GM19099 (cell line): ENCODE data around the gene GIPC1.

ENCODE experiments used
- POLR2A ChIP-seq: IDR thresholded peaks from 3 replicates; pipeline ENCODE4 v1.6.1; 2011; ENCODE audit warnings: low read depth; ENCODE audit not compliant: insufficient read length; ENCODE audit errors: extremely low read depth

The GIPC1 gene

DNA sequence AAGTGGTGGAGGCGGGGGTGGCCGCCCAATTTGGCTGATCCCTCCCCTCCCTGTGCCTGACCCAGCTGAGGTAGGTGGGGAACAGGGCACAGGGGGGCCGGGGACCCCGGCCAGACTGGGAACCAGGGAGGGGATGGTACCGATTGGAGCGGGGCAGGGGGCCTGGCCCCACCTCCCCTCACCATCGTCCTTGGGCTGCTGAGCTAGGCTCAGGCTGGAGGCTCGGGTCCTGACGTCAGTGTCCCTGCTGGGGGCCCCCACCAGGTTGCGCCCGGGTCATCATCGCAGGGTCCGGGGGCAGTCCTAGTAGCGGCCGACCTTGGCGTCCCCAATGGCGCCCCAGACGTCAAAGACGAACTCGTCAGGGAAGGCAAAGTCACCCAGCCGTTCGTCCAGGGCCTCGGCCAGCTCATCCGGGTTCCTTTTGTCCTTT is 17.8 kb downstream of the GIPC1 start:
- no peak for TF ChIP-seq POLR2A

DNA sequence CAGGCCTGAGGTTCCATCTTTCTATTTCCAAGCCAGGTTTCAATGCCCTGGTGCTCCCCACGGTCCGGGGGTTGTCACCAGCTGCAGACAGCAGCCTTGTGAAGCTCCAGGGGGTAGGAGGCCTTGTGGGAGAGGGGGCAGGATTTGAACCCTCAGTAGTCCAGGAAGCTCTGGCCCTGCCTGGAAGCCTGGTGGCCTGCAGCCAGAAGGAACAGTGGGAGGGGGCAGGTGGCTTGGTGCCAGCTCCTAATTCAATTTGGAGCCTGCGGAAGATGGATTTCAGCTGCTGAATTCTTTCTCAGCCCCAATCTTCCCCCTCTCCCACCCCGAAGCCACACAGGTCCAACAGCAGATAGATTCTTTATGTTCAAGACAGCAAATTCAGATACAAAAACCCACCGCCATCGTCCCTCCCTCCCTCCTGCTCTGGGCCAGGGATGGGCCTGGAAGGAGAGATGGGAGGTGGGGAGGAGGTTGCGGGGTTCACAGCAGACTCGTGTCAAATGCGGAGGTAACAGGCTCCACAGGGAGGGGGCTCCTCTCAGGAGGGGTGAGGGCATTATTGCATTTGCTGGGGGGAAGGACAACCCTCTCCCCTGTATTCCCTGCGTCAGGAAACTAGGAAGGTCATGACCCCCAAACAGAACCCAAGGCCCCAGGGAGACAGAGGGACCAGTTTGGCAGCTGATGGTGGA is 18.4 kb downstream of the GIPC1 start:
- TF ChIP-seq POLR2A, result no peak

DNA sequence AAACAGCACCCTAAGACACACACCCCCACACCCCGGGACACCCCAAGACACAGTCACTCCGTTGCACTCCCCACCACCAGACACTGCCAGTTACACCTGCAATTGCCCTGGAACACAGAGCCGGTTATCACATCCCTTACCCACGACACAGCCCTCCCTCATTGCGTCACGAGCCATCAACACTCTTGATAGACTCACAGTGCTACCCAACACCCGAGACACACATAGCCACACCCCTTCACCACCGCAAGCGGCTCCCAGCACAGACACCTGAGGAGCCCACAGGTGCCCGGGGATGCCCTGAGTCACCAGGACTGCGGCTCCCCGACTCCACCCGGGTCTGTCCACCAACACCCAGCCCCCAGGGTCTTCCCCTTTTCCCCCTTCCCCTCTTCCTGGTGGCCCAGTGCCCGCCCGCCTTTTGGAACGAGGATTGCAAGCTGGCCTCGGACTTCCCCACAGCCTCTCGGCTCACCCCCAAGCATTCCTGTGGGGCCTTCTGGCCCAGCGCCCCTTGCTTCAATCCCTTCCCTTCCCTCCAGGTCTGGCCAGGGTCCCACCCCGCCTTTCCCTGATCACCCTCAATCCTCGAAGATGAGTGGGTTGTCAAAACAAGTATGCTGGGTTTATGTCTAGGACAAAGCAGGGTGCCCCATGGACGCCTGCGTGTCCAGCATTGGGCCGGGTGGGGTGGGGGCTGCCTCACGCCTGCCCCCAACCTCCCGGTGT is 19.1 kb downstream of the GIPC1 start:
- no peak for TF ChIP-seq POLR2A

DNA sequence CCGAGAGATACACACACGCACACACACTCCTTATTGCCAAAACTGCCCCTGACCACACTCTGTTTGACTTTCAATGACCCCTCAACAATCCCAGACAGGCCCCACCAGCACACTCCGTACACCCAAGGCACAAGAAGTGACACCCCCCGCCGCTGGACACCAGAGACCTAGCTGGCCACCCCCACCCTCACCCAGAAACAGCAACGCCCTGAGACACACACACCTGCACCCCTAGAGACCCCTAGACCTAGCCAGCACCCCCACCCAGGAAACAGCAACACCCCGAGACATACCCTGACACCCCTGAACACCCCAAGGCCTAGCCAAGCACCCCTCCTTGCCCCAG is 19.6 kb downstream of the GIPC1 start:
- no peak for TF ChIP-seq POLR2A

DNA sequence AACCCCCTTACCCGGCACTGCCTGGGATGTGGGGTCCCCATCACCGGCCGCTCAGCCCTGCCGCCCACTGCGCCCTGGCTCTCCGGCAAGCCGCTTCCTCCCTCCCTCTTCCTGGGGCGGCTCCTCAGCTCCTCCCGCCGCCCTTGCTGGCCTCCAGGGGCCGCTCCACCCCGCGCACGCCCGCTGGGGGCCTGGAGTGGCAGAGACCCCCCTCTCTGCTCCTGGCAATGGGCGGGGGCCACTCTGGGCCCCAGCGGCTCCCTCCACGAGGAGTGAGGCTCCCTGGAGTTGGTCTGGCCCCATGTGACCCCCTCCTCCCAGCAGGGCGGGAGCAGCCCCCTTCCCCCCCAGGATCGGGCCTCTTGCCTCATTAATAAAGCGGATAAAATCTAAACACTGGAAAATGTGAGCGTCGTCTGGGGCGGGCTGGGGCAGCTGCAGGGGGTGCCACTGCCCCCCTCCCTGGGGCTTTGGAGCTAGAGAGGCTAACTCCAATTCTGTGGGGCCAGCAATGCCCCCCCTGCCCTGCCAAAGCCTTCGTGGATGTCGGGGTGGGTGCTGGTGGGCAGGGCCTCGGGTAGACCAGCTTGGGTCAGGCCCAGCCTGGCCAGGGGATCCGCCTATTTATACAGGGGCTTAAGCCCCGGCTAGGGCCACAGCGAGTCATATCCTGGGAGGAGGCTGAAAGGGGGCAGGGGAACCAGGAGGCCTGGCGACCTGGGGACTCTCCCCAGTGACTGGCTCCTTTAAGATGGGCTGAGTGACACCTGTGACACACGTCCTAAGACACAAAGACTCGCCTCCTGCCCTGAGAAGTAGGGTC is 20.5 kb downstream of the GIPC1 start, which contains the start of gene PTGER1:
TSS of gene PTGER1 (minus strand) at position 104 of the 823 bp plus-strand sequence. CDS start 1,034 bp downstream, outside the sequence.
- TF ChIP-seq POLR2A, result no peak

DNA sequence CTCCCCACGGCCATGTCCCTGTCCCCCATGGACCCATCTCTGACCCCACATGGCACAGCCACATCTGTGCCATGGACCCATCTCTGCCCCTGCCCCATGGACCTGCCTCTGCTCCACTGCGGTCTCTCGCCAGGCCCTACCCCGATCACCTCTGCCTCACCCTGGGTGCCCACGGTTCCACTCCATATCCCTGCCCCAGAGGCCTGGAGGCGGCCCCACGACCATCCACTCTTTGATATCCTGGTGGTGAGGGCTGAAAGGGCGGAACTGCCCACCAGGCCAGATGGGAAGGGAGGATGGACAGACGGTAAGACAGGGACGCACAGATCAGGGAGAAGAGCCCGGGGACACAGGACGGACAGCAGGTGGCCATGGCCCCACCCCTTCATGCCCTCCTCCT is 21.1 kb downstream of the GIPC1 start:
- no peak for TF ChIP-seq POLR2A

DNA sequence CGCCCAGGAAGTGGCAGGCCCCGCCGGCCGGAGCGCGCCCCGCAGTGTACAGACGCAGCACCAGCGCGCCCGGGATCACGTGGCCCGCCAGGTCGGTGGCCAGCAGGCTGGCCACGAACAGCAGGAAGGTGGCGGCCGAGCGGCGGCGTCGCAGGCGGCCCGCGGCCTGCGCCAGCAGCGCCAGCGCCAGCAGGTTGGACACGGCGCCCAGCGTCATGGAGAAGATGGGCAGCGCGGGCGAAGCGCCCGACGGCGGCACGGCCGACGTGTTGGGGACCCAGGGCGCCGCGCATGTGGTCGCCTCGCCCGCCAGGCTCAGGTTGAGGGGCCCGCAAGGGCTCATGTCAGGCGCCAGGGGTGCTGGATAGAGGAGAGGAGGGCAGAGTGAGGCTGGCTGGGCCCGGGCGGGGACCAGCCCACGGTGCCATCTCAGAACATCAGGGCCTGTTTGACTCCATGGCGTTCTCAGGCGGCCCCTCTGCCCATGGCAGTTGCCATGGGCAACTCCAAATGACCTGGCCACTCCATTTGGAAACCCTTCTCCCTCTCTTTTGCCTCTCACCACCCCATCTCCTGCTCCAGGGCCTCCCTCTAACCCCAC is 21.8 kb downstream of the GIPC1 start:
- TF ChIP-seq POLR2A, result no peak

DNA sequence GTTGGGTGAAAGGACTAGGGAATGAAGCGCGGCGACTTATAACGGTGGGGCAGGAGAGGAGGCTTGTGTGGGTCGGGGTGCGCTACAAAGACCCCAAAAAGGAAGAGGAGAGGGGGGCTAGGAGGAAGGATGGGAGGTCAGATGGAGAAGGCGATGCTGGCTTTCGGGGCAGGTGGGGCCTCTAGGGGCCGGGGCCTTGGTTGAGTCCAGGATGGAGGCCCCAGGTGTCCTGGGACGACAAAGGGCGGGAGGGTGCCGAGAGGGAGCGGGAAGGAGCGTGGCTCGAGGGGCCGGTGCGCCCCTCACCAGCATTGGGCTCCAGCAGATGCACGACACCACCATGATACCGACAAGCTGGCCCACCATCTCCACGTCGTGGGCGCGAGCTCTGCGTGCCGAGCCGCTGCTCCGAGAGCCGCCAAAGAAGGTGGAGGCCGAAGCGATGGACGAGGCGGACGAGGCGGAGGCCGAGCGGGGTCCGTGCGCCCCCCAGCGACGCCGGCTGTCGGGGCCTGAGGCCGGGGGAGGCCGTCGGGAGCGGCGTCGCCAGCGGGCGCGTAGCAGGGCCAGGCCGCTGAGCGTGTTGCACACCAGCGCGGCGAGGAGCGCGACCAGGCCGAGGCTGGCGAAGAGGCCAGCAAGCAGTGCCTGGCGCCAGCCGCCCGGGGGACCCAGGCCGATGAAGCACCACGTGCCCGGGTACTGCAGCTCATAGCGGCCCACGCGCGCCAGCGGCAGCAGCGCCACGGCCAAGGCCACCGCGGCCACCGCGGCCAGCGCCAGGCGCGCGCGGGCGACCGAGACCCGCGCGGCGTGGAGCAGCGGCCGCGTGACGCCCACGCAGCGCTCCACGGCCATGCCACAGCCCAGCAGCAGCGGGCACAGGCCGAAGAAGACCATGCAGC is 22.6 kb downstream of the GIPC1 start:
- no peak for TF ChIP-seq POLR2A

DNA sequence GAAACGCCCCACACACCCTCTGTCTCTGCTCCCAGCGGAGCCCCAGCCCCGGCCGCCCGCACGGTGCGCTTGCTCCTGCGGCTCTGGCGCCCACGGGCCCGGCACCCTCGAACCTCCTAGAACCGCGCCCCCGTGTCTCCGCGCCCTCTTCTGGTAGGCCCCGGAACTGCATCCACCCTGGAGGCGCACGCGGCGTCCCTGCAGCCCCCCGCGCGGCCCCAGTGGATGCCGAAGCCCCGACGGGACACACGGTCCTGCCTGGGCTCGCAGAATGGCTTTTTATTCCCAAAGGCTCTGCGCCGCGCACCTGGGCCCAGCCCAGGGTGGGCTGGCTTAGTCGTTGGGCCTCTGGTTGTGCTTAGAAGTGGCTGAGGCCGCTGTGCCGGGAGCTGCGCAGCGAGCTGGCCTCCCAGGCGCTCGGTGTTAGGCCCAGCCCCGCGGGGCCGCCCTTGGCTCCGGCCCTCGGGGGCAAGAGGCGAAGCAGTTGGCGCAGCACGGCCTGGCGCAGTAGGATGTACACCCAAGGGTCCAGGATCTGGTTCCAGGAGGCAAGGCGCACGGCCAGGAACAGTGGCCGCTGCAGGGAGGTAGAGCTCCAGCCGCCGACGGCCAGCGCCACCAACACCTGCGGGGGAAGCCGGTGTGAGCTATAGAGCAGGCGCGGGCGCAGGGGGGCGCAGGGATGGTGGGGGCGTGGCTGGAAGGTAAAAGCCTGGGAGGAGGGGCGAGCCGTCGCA is 23.6 kb downstream of the GIPC1 start:
- TF ChIP-seq POLR2A, result no peak

DNA sequence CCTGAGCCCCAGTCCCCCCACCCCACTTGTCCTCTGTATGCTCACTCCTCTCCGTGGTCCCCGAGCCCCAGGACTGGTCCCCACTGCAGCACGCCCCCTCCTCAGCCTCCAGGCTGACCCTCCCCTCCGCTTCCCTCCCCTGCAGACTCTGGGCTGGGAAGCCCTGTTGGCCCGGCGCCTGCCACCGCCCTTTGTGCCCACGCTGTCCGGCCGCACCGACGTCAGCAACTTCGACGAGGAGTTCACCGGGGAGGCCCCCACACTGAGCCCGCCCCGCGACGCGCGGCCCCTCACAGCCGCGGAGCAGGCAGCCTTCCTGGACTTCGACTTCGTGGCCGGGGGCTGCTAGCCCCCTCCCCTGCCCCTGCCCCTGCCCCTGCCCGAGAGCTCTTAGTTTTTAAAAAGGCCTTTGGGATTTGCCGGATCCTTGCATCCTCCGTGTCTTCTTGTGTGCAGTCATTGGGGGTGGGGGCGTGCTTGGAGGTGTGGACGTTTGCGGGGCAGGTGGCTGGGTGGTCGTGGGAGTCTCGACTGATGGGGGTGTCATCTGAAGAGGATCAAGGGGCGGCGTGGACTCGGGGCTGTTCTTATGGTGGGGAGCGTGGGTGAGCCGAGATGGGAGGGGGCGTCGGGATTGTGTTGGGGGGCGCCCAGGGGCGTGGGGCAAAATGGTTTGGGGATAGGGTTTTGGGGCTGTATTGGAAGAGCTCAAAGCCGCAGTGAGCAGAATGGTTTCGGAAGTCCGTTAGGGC is 24.3 kb downstream of the GIPC1 start:
- TF ChIP-seq POLR2A, result no peak

DNA sequence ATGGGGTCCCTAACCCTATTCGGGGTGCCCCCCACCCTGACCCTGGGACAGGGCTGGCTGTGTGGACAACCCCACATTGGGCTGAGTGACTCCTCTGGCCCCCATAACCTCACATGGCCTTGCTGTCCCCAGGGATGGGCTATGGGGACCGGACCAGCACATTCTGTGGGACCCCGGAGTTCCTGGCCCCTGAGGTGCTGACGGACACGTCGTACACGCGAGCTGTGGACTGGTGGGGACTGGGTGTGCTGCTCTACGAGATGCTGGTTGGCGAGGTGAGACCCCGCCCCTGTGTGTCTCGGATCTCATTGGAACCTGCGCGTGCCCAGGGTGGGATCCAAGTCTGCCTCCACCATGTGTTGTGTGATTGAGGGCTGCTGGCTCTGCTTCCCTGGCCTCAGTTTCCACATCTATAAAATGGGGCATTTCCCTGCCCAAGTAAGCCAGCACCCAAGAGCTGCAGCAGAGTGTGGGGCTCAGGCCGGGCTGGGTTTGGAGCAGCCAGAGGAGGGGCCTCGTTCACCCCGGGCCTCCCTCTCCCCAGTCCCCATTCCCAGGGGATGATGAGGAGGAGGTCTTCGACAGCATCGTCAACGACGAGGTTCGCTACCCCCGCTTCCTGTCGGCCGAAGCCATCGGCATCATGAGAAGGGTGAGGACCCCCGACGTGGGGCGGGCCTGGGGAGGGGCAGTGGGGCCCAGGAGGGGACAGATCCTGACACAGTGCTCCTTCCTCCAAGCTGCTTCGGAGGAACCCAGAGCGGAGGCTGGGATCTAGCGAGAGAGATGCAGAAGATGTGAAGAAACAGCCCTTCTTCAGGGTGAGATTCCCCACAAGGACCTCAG is 25.7 kb downstream of the GIPC1 start:
- no peak for TF ChIP-seq POLR2A

DNA sequence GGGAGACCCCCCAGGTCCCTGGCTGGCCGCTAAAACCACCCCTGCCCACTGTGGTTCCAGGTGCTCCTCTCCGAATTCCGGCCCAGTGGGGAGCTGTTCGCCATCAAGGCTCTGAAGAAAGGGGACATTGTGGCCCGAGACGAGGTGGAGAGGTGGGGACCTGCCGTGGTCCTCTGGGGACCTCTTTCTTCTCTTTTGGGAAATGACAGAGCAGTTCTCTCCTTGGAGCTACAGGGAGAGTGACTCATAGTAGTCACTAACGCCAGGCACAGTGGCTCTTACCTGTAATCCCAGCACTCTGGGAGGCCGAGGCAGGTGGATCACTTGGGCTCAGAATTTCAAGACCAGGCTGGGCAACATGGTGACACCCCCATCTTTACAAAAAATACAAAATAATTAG is 28.1 kb downstream of the GIPC1 start:
- TF ChIP-seq POLR2A, result no peak
